Measurements from ENCODE around the gene SLC25A26.

The SLC25A26 gene

DNA sequence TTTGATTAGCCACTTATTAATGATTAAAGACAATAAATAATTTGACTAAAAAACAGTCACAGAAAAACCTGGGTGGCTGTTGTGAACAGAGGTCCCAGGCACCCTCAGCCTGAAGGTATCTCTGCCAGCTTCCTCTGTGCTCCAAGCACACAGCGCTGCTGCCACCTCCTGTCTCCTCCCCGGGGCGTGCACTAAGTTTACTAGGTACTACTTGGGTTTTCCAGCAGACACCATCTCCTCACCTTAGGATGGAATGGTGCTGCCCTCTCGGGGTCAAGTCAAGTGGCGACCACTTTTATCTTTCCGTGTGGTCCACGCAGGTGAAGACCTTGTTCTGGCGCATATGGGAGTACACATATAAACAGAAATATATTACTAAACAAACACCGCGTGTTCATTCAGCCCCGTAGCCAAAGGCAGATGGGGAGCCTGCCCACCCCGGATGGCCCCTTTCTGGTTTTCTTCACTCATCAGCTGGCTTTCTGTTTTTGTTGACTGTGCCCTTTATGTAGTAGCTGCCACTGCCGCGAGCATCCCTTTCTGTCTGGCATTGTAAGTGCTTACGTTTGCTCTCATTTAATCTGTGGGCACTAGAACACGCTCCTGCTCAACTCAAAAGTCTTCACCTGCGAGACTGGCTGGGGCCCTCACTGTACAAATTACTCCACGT is 152.0 kb downstream of the SLC25A26 start:
- DNase-seq (ENCODE audit: low read depth), result peak; percentile 10

DNA sequence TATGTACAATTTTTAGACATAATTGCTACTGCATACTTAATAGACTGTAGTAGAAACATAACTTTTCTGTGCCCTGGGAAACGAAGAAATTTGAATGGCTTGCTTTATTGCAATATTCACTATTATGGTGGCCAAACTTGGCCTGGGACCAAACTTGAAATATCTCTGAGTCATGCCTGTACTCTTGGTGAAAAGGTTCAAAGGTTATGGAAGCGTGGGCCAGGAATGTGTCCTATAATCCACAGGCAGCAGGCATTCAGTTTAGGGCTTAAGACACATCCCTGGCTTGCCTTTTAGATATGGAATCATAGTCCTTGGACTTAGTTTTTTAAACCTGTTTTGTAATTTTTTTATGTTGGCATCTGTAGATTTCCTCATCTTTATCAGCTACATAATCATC is 155.8 kb downstream of the SLC25A26 start:
- peak; percentile 74 for DNase-seq (ENCODE audit: low read depth)

DNA sequence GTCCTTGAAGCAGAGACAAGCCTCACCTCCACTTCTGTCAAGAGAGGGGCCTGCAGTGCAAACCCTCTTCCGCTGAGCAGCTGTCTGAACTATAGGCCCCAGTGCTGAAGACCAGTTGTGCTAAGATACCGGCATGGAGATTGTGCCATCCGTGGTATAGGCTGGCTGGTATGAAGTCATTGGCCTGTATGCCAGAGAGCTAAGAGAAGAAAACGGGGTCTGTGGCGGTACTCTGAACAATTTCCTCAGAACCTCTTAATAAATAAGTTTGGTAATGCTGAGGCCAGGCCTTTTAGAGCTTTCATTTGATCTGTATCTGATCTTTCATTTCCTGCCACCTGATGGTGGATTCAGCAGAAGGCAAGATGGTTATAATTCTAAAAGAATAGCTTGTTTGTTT is 157.0 kb downstream of the SLC25A26 start:
- no peak for DNase-seq (ENCODE audit: low read depth)

DNA sequence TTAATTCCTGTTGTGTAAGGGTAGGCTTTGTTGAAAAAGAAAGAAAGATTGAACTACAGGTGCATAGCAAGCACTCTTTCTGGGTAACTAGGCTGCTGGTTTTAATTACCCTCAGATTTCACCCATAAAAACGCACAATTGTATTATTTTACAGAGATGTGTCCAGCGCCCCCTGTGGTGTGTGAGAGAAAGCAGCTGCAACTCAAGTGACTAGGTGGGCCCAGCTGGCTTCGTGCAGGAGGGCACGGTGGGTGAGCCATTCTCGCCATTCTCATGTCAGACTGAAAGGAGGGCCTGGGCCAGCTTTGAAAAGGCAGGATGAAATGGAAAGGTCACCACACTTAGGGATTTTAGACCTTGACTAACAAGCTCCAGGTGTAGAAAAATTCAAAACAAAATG is 157.5 kb downstream of the SLC25A26 start:
- peak; percentile 52 for DNase-seq (ENCODE audit: low read depth)

DNA sequence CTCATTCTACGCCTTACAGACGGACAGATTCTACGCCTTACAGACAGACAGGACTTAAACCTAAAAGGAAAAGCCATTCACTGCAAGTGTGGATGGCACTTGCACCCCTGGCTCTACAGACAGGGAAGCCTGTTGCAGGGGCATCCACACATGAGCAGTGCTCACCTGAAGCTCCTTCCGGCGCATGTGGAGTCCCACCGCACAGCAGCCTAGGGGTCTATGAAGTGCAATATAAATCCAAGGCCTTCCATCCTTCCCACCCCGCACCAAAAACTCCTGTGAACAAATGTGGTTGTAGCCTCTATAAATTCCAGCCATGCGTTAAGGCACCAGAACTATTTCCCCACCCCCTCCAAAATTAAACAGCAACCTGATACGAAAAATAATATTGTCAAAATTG is 158.8 kb downstream of the SLC25A26 start:
- no peak for DNase-seq (ENCODE audit: low read depth)

DNA sequence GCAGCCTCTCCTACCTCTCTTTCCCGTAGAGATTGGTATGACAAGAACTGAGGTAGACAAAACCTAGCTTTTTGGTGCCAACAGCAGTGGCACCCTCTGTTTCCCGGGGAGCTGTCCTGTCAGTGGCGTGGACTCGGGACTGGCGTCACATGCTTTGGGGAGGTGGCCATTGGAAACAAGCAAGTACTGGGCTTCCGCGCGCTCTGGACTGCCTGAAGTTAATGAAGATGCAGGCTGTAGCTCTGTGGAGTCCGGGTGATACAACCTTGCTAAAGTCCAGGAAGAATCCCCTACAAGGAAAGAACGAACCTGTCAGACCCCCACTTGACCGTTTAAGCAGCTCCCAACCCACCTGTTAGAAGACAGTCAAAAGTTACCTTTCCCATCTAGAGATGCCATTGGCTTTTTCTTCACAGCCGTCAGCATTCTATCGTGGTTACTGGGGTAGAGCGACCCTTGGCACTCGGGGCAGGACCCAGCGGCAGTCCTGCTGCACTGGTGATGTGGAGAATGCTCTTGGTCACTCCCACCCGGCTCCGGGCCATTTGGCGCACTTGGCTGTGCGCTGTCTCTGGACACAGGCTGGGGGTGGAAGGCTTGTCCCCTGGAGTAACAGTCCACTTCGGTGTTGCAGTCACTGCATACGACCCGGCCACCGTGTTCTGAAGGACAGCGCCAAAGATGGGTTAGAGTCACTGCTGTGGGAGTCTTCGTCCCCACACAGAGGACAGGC is 159.6 kb downstream of the SLC25A26 start:
- DNase-seq (ENCODE audit: low read depth), result no peak

DNA sequence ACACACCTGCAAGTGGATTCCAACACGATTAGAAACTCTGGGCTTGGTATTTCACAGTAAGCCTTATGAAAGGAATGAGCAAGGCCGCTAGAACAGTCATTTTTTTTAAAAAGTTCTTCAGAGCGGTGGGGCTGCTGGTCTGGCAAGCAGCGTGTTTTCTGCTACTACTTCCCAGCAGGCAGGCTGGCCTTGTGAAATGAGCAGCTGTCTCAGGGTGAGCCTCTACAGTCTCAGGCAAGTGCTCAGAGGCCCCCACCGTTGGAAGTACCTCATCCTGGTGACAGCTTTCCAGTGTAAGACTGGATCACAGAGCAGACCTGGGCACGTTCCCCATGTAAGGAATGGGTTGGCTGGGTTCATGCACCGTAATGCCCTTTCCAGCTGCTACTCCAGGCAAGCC is 160.8 kb downstream of the SLC25A26 start:
- no peak for DNase-seq (ENCODE audit: low read depth)

DNA sequence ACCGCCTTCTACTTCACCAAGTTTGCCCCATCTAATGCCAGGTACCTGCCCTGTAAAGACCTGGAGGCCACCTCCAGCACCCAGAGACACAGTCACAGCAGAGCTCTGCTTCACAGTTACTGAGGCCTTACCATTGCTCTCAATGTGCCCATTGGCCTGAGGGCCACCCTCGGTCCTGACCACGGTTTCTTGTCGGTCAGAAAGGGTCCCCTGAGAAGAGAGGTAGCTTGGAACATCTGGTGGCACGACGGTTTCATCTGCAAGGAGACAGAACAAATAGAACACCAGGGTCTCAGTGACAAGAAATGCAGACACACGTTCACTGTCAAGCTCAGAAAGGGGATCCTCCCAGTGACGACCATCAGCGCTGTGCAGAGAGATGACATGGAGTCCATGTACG is 161.3 kb downstream of the SLC25A26 start:
- DNase-seq (ENCODE audit: low read depth), result no peak

DNA sequence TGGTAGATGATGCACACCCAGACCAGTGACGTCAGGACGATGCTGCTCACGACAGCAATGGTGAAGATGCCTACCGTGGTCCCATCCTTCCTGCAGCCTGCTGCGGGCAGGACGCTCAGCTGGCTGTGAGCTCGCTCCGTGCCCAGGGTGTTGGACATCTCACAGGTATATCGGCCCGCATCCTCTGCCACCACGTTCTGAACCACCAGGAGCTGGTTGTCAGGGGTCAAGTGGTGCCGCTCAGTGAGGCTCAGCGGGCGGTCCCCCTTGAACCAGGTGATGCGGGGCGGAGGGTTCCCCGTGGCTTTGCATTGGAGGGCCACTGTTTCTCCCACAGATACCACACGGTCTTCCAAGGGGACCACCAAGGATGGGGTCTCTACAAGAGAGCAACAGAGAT is 162.2 kb downstream of the SLC25A26 start:
- DNase-seq (ENCODE audit: low read depth), result no peak

DNA sequence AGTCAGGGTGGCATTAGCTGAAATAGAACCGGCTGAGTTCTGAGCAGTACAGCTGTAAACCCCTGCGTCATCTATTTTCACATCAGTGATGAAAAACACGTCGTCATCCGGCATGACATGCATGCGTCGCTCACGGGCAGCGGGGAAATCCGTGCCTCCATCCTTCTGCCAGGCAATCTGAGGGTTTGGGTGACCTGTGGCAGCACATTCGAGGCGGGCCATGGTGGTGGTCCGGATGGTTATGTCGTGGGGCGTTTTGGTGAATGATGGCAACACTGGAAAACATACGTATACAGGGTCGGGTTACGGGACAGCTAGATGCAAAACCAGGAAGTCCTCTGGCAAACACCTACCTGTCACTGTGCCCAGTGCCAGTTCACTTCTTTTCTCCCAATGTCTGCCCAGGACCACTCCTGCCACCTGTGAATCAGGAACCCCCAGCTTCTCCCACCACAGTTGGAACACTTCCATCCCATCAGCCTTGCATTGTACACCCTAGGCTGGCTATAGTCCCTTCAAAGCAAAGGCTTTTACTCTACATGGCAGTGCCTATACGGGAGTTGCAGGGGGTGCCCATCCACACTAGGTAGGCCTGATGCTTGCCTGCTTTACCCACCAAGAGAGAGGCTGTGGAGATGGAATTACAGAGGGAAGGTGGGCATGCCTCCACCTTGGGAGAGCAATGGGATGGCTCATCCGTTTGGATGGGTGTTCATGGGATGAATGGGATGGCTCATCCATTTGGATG is 163.4 kb downstream of the SLC25A26 start:
- no peak for DNase-seq (ENCODE audit: low read depth)

DNA sequence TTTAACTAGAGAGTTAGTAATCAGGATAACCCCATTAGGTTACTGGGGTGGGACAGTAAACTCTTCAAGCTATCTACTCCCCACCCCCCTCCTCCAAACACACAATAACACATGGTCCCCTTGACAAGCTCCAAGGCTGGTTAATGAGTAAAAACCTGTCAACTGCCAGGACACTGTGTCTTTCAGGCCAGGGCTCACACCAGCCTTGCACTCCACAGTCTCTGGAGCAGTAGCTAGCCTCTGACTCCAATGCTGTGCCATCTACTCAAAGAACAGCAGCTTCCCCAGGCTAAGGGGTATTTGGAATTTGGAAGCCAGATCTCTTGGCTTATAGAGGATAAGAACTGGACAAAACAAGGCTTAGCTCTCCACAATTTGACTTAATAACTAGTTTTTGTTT is 164.3 kb downstream of the SLC25A26 start:
- no peak for DNase-seq (ENCODE audit: low read depth)

DNA sequence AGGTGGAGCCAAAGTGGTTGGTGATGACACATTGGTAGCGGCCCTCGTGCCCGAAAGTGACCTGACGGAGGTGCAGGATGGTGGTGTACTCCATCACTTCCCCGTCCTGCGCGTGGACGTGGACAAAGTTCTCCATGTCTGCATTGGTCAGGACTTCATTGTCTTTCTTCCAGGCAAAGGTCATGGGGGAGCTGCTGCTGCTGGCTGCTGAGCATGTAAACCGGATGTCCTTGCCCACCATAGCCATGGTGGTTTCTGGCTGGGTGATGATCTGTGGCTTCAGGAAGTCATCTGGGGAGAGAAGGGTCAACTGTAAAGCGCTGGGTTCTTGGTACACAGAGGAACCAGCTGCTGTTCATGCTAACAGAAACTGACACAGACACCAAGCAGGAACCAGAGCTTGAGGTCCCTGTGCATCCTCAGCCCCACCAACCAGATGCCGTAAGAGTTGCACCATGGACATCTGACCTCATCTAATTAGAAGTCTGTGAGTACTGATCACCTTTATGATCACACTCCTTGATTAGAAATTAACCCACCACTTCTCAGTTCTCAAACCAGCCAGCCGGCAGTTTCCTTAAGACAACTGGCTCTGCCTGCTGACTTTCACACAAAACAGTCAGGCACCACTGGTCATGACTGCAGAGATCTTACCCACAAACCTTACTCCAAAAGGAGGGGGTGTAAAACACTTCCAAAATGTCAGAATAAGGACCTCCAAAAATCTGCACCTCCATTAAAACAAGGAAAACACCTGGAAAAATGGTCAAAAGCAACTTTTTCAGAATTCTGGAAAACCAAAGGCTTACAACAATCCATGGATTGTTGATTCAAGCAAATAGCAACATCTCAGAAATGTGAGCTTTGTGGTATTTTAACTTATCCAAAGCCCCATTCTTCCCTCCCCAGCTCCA is 165.5 kb downstream of the SLC25A26 start:
- DNase-seq (ENCODE audit: low read depth), result no peak

DNA sequence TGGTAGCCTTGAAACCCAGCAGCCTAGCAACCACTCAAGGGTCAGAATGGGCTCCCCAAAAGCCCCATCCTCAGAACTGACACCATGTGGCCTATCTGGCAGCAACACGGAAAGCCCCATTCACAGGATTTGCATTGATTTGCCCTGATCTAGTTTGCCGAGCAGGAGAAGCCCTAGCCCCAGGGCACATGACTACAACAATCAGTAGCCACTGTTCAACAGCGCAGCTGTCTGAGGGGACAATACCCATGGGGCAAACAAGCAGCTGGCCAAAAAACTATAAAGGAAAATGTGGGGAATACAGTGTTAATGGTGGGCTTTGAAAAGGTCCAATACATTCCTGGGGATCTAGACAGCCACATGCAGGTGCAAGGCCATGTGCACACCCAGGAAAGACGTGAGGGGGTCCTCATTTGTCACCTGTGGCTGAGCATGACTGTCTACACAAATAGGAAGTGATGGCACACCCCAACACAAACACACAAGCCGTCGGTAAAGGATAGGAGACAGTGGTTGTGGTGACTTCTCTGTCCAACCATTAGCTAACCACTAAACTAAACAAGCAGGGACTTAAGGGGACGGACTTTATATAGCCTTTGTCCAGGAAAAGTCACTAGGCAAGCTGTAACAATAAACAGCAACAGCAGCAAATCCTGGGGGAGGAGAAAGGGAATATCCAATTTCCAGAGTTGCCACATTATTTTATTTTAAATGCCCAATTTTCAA is 166.3 kb downstream of the SLC25A26 start:
- DNase-seq (ENCODE audit: low read depth), result no peak

DNA sequence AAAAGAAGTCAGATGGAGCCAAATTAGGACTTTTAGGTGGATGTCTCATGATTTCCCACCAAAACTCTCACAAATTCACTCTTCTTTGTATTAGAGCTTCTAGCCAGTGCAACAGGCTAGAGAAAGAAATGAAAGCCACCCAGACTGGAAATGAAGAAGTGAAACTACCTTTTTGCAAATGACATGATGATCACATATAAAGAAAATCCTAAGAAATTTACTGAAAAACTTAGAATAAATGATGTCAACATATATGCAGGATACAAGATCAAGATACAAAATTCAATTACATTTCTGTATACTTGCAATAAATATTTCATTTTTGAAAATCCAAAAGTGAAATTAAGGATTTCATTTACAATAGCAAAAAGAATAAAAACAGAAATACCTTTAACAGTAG is 169.2 kb downstream of the SLC25A26 start:
- no peak for DNase-seq (ENCODE audit: low read depth)

DNA sequence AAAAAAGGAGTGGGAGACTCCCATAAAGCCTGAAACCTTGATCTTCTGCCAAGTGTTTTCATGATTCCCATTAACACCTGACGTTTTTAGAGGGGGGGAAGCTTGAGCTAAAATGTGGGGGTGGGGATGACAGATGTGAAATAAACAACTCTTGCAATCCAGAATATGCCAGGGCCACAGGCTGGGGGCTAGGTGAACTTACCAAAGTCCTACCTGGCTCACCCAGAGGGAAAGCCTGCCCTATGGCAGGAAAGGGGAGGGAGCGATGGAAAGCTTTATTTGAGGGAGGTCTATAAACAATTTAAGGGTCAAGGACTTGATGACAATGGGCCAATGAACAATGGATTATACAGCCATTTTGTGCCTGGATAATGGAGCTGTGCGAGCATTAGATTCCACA is 171.7 kb downstream of the SLC25A26 start:
- no peak for DNase-seq (ENCODE audit: low read depth)

DNA sequence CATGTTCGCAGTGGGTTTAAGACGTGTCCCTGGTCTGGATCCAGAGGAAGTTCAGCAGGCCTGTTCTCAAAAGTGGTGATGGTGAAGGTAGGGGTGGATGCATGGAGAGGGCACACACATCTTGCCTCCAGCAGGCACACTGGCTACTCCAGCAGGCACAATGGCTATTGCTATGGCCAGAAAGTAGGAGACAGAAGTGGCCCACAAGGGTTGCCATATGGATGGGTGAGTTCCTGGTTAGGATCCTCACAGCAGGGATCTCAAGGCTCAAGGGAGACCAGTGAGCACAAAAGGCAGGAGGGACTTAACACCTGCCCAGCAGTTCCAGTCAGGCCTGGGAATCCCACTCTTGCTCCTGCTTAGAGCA is 172.1 kb downstream of the SLC25A26 start:
- DNase-seq (ENCODE audit: low read depth), result no peak

DNA sequence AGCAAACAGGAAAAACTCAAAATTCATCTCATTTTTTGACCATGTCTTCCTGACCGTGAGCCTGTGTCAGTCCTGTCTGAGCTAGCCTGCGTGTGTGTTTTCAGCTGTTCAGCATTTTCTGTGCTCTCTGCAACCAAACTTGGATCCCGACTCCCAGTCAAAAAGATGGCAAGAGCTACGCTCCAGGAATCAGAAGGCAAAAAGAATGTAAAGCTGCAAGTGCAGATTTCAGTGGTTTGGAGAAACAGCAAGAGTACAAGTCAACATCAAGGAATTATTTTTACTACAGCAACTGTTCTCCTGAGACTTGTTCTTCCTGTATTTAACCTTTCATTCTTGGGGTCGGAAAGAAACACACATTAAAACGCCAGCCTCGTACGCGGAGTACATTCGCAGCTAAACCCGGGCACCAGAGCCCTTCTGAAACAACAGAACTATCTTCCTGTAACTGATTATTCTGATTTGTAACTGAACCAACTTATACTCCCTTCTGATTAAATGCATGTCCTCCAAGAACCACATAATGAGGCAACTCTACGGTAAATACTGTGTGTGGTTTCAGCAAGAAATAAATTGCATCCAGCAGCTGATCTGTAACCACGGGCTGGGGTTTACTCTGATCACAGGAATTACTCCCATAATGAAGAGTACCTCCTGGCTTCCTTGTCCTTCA is 172.7 kb downstream of the SLC25A26 start:
- no peak for DNase-seq (ENCODE audit: low read depth)

DNA sequence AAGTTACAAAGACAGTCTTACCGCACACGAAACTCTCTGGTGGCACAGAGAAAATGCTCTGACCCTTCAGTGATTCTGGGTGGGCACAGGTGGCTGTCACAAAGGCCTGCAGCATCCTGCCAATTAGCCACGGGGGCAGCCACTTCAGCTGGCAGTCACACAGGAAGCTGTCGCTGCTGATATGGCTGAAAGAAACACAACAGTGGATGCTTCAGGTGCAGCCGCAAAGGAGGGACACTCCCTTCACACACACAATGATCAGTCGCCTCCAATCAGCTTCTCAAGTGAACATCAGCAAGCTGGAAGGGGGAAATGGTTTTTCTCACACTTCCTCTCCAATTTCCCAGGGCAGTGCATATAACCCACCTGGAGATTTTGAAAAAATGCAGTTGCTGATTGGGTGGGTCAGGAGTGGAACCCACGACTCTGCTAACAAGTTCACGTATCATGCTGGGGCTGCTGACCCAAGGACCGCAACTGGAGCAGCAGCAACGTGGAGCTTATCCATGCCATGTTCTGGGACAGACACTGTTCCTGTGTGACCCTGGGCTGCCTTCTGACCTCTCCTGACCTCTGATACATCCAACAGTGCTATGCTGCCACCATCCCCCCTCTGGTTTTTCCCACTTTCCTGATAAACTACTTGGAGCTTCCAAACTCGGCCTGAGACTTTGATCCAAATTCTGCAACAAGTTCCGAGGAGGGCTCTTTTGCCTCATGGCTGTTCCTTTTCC is 173.4 kb downstream of the SLC25A26 start:
- no peak for DNase-seq (ENCODE audit: low read depth)

DNA sequence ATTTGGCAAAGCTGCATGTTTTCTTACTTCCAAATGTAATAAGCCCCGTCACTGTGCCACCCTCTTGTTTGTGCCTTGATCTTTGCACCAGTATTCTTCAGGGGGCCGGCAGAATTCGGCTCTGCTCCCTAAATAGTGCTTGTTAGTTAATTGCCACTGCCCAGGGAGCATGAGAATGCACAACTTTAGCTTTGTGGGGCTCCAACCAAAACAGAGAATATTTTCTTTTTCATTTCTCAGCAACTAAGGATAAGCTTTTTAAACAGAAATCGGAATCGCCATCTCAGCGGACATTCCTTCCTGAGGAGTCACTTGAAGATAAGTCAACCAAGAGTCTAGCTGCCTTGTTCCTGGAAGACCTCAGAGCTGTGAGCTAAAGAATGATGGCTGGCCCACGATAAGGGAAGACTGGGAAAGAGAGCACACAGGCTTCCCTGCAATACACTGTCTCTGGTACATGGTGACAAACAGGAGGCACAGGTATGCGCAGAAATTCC is 174.0 kb downstream of the SLC25A26 start:
- DNase-seq (ENCODE audit: low read depth), result no peak

DNA sequence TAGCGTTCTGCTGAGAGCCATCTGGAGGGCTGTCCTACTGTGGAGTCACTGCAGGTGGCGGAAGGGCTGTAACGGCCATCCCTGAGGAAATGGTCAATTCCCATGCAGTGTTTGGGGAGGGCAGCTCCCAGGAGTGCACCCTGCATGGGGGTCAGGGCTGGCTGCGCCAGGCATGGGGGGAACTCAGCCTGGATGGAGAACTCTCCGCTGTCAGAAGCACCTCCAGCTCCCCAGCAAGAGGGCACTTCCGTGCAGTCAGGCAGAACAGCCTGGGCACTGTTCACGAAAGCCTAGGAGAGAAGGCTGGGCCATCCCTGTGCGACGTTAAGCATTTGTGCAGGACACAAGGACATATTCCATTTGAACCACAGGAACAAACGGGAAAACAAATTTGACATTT is 174.8 kb downstream of the SLC25A26 start:
- DNase-seq (ENCODE audit: low read depth), result no peak

Measured in ELR (cell line).